ENCODE measurements around the gene DTWD1.
"Not testable (repeated sequence)": the region's sequence is repeated elsewhere in the genome, so short reads cannot be mapped to it uniquely, and the experiment has no call there.

Gene DTWD1
- 11.8 to 23.2 (median 17.7) reads per million in 3 experiments for total RNA-seq

GRCh38 chr15:49620658-49621368 is at the start of gene DTWD1, which contains the start of gene FAM227B:
TSS of gene DTWD1 (plus strand) at chr15:49621048. CDS start at chr15:49625168, 4,120 bp downstream.
TSS of gene FAM227B (minus strand) at chr15:49620818. CDS start at chr15:49615171, 5,647 bp downstream.
- peak; percentile 92 for DNase-seq

- DNase-seq, result no peak
Observed at GRCh38 chr15:49573421-49573820, 47.4 kb upstream of the DTWD1 start.

DNA sequence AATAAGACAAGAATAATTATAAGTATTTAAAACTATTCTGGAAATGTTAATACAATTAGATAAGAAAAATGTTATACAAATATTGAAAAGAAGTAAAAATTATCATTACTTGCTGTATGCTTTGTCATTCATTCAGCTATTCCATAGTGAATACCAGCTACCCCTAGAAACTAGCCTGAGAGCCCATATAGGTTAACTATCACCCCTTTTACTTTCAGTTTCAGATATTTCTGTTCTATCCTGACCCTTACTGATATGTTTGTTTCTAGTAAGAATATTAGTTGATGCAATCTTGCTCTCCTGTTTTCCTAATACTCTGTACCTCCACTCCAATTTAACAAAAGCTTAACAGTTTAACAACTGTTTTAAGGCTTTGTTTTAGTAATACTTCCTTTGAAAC is 31.8 kb upstream of the DTWD1 start:
- no peak for DNase-seq

- DNase-seq, result not testable (repeated sequence)
Observed at GRCh38 chr15:49592829-49593316, 28.0 kb upstream of the DTWD1 start.

- DNase-seq, result no peak
Observed at GRCh38 chr15:49604625-49605409, 16.0 kb upstream of the DTWD1 start.

GRCh38 chr15:49605588-49605987 is 15.3 kb upstream of the DTWD1 start:
- no peak for DNase-seq

DNA sequence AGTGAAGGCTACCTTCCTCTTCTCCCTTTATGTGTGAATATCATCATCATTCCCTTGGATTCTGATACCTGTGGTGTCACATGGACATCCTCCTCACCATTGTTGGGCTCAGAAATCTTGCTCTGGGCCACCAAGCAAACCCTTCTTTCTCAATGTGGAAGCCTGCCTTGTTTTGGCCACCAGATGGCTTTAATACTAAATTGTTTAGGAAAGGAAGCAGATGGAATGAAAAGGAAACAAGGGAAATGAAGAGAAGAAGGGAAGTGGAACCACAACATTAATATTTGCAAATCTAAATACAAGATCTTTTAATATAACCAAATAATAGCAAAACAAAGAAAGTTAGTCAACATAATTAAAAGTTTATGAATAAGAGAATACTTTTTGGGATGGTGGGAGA is 14.3 kb upstream of the DTWD1 start:
- DNase-seq, result no peak

DNA sequence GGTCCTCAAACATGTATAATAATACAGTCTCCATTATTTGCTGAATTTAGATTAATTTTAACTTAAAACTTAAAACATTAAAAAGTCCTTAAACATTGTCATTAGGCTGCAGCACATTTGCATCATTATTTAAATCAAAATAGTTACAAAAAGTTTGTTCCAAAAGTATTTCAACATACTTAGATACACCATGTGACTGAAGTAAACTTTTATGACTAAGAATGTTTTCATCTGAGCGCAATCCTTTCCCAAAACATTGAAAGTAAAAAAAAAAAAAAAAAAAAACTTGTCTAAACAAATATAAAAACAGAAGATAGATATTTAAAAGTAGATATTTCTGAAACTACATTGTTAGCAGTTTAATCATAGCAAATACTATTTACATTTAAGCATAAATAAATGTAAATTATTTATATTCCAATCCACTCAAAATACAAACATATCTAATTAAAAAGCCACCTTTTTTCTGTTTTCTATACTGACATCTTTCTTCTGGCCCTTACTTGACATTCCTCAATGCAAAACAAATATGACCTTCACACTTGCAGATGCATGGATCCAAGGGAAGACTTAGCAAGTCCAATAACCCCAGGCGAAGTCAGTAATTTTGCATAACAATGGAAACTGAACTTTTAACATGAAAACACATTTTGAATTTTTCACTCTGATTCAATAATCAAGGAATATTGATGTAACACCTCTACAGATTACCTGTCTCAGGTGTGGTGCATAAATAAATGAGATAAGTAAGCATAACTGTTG is 10.5 kb upstream of the DTWD1 start:
- DNase-seq, result no peak

DNA sequence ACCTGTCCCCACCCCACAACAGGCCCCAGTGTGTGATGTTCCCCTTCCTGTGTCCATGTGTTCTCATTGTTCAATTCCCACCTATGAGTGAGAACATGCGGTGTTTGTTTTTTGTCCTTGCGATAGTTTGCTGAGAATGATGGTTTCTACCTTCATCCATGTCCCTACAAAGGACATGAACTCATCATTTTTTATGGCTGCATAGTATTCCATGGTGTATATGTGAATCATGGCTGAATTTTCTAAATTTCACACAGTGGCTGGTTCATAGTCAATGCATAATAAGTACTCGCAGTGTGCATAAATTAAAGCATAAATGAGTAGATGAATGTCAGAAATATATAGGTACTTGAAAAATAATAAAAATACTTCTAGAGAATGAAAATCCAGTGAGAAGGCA is 8.6 kb upstream of the DTWD1 start:
- not testable (repeated sequence) for DNase-seq

- no peak for DNase-seq
Observed at GRCh38 chr15:49619226-49619625, 1.6 kb upstream of the DTWD1 start.

DNA sequence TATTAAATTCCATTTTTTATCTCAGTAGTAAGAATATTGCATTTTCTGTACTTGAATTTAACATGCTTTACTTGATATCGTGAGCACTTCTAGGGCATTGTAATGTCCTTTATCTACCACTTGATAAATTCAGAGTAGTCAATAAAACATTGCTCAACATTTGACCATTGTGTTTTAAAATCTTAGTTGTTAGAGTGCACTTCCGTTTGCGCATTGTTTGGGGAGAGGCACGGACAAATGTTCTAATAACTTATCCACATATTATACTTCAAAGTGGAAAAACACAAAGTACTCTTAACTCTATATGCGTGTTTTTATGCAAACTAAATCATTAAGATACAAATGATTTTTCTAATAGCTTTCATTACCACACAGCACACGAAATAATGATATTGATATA is 649 bp upstream of the DTWD1 start:
- peak; percentile 0 for DNase-seq

- no peak for DNase-seq
Observed at GRCh38 chr15:49621401-49621811, 558 bp downstream of the DTWD1 start.

DNA sequence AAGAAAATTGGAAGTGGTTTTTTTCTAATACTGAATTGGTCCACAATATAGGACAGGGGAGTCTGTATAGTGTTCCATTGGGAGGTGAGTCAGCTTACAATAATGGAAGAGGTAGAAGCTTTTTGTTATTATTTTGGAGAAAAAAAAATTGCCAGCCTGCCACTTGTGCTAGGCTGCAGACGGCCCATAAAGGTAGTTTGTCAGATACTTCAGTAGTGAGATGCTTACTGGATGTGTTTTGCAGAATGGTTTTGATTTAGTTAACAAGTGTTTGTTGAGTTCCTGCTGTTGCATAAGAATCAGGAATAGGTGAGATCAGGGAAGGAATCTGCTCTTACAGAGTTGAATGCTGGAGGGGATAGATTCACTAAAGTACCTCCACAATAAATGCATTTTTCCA is 1.0 kb downstream of the DTWD1 start:
- no peak for DNase-seq

DNA sequence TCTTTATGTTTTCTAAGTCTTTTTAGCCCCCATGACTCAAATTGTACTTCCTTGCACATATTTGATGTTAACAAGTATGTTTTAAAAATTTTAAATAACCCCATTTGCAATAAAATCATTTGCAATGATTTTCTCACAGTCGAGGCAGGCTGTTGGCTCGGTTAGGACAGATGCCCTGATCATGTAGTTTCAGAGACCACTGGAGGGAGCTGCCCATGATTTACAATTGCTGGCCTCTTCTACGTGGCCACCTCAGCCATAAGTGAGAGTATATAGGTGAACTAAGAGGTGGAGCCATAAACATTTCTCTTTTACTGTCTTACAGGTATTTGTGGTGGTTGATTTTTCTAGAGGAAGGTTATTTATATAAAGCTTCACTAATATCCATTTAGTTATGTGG is 1.7 kb downstream of the DTWD1 start:
- DNase-seq, result no peak

DNA sequence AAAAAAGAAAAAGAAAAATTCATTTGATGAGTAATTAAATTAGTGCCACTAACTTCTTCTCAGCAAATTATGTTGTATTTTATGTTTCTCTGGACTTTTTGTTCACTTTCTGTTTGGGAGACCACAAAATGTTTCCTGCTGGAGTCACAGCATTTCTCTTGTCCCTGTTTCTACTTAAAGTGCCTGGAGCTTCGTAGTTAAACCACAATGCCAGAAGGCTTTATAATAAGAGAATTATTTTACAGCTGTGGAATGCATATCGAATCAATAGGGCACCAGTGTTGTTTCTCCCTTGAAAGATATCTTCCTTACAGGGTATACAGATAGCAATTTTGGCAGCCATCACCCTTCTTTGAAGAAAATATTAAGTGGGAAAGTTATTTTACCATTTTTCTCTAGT is 3.2 kb downstream of the DTWD1 start:
- DNase-seq, result no peak

DNA sequence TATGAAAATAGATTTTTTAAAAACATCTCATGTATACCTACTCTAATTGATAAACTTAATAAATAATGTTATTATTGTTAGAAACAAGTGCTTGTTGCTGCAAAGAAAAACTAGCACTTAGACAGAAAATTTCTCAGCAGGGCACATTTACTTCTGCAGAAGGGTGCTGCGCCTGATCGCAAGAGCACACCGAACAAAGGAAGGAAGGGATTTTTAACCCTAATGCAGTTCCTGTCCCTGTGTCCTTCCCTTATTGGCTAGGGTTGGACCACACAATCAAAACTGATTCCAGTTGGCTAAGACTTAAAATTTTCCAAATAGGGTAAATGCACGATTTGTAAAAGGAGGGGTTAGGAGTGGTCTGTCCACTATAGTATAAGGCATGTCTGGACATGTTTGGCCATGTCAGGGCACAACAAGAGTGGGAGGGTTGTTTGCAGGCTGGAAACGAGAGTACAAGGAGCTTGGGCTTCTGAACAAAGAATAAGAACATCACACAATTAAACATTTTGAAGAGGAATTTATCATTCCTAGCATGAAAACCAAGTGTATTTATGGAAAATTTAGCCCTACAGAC is 4.7 kb downstream of the DTWD1 start:
- DNase-seq, result no peak

- no peak for DNase-seq
Observed at GRCh38 chr15:49627407-49627877, 6.6 kb downstream of the DTWD1 start.

GRCh38 chr15:49628379-49628778 is 7.5 kb downstream of the DTWD1 start:
- no peak for DNase-seq

- no peak for DNase-seq
Observed at GRCh38 chr15:49637857-49638256, 17.0 kb downstream of the DTWD1 start.

GRCh38 chr15:49644364-49644794 is 23.5 kb downstream of the DTWD1 start:
- no peak for DNase-seq

GRCh38 chr15:49645277-49645676 is 24.4 kb downstream of the DTWD1 start:
- DNase-seq, result no peak

- no peak for DNase-seq
Observed at GRCh38 chr15:49645941-49646340, 25.1 kb downstream of the DTWD1 start.

GRCh38 chr15:49646891-49647290 is 26.0 kb downstream of the DTWD1 start:
- DNase-seq, result no peak

Data from central memory CD4-positive, alpha-beta T cell (primary cell).